ENCODE measurements around the gene ENTPD7.
A peak's percentile ranks its signal among the peaks of the same experiment; 100 is the strongest.

ENTPD7 gene

DNA sequence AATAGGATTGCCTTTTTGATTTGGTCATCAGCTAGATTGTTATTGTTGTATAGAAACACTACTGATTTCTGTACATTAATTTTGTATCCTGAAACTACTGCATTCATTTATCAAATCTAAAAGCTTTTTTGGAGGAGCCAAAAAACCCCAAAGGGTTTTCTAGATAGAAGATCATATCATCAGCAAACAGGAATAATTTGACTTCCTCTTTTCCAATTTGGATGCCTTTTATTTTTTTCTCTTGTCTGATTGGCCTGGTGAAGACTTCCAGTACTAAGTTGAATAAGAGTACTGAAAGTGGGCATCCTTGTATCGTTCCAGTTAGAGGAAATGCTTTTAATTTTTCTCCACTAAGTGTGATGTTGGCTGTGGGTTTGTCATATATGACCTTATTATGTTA is 10.6 kb upstream of the ENTPD7 start:
- no peak for DNase-seq (ENCODE audit: low read depth in 3 of 3)

DNA sequence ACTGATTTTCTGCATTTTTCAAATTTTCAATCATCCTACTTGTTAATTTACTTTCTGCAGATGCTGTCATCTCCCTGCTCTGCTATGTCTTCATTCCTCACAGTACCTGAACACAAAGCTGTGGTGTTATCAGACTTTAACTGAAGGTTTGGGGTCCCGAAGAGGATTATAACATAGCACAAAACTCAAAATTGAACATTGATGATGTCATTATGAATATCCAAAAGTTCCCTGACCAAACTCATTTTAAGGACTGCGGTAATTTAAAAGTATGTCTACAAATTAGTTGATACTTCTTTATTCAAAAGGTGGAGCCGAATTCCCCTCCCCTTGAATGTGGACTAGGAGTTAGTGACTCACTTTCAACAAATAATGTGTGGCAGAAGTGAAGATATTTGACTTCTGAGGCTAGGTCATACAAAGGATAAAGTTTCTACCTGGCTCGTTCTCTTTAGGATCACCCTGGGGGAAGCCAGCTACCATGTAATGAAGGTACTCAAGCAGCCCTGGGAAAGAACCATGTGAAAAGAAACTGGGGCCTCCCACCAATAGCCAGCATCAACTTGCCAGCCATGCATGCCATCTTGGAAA is 6.4 kb upstream of the ENTPD7 start:
- no peak for DNase-seq (ENCODE audit: low read depth in 3 of 3)

DNA sequence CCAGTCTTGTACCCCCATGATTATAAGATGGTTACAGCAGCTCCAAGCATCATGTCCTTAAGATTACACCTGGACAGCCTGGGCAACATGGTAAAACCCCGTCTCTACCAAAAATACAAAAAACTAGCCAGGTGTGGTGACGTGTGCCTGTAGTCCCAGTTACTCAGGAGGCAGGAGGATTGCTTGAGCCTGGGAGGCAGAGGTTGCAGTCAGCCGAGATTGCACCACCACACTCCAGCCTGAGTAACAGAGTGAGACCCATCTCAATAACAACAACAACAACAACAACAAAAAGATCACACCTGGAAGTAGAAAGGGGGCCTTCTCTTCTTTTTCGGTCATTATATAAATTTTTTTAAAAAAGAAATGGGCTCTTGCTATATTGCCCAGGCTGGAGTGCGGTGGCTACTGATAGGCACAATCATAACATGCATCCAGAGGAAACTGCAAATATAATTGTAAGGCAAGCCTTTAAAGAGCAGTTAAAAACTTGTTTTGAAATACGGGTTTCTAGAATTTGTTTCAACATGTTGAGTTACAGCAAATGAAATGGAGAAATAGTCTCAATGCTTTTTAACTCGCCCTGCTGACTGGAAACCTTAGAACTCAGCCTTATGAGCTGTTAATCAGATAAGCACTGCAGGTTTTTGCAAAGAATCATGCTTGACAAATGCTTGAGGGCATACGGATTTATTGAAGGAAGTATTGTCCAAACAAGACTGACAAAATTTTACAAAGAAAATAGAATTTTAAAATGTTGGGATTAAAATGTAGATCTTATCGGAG is 4.7 kb upstream of the ENTPD7 start:
- no peak for DNase-seq (ENCODE audit: low read depth in 3 of 3)

DNA sequence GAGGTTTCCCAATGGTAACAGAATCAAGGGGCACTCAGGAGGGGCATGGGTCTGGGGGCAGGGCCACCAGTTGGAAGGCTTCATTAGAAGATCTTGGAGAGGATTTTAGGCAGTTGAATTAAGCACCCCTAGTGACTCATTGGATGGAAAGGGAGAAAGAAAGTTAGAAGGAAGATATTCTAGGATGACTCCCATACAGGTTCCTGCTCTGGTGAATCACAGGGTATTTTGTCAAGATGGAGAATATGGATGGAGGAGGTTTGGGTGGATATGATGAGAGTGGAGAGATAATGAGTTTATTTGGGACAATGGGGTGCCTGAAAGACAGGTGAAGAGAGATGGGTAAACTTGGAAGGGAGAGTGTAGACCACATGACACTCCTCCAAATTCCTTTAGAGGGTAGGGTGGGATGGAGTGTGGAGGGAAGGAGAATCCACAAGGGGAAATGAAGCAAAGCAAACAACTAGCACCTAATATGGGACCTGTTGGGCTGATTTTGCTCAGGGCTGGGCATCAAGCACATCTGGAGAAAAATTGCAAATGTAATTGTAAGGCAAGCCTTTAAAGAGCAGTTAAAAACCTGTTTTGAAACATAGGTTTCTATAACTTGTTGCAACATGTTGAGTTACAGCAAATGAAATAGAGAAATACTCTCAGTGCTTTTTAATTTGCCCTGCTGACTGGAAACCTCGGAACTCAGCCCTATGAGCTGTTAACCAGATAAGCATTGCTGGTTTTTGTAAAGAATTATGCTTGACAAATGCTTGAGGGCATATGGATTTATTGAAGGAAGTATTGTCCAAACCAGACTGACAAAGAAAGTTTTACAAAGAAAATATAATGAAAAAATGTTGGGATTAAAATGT is 2.9 kb upstream of the ENTPD7 start:
- no peak for DNase-seq (ENCODE audit: low read depth in 3 of 3)

DNA sequence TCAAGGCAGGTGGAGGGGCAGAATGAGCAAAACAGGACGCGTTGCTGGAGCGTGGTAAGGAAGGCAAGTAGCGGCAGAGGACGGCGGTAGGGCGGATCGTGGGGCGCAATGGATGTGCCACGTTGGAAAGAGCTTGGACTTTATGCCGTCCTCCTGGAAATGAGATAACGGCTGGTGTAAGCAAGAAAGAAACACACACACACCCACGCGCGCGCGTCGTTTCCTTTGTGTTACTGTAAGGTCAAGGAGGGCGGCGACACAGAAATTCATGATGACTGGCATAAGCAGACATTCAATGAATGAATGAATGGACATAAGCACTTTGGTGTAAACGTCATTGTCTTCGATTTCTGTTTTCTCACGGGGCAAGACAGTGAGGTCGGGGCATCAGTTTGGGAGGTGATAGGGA is 683 bp upstream of the ENTPD7 start:
- DNase-seq (ENCODE audit: low read depth in 3 of 3), result peak; percentile 39 to 60 (median 43)

DNA sequence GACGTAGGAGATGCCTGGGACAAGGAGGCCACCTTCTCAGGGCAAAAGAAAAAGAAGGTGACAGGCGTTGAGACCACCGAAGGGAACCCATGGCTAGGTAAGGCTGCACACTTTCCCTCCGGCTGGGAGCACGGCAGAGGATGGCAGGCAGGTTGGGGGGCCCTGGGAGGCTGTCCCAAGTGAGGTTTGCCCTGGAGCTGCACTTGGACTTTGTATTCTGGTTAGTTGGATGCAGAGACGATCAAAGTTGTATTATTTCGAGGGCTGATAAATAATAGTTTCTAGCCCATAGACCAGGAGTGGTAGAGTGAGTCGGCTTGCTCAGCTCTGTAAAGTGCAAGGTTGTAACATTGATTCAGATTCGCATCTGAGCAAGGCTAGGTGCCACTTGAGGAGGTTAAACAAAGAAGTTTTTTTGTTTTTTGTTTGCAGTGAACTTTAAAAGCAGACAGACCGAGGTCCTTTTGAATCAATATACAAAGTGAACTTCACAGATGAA is 608 bp downstream of the ENTPD7 start:
- DNase-seq (ENCODE audit: low read depth in 3 of 3), result peak in 1 of 3 donors; percentile 2

DNA sequence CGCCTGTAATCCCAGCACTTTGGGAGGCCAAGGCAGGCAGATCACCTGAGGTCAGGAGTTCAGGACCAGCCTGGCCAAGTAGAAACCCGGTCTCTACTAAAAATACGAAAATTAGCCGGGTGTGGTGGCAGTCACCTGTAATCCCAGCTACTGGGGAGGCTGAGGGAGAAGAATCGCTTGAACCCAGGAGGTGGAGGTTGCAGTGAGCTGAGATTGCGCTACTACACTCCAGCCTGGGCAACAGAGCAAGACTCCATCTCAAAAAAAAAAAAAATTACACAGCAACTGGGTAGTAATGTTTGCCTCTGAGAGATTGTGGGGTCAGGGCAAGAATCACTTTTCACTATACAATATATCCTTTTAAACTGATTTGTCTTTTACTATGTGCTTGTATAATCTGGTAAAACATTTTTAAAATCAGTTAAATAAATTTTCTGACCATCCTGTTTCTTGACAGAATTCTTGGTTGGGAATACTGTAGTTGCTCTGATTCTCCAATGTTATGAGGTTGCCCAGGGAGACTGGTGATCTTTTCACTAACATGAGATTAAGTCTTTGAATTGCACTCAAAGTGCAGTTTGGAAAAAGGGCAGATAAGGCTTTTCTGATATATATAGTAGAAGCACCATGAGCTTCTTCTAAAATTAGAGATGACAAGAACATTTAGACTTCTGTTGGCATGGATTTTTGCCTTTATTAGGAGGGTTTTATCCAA is 1.5 kb downstream of the ENTPD7 start:
- DNase-seq (ENCODE audit: low read depth in 3 of 3), result no peak

DNA sequence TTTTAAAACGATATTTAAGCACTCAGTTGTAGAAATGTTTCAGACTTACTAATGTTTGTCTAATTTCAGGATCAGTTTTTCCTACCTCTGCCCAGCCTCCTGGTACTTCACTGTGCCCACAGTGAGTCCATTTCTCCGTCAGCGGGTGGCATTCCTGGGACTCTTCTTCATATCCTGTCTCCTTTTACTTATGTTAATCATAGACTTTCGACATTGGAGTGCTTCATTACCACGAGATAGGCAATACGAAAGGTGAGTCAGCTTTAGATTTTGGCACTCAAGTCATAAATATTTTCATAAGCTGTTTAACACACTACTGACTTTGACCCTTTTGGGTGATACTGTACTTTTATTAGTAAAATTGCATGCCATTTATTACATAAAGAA is 2.1 kb downstream of the ENTPD7 start:
- DNase-seq (ENCODE audit: low read depth in 3 of 3), result no peak

DNA sequence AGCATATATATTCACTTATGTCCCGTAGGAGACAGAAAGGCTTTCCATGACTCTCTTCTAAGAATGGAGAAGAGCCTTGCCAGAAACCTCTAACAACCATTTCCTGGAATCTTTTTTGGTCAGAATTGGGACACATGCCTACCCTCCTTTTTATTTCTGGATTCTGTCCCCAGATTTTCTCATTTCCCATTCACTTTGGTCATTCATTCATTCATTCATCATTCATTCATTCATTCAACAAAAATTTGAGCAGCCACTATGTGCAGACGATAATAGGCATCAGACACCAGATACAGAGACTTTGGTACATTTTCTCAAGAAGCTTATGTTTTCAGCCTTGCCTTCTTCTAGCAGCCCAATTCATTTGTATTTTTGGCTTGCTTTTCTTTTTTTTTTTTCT is 6.0 kb downstream of the ENTPD7 start:
- no peak for DNase-seq (ENCODE audit: low read depth in 3 of 3)

DNA sequence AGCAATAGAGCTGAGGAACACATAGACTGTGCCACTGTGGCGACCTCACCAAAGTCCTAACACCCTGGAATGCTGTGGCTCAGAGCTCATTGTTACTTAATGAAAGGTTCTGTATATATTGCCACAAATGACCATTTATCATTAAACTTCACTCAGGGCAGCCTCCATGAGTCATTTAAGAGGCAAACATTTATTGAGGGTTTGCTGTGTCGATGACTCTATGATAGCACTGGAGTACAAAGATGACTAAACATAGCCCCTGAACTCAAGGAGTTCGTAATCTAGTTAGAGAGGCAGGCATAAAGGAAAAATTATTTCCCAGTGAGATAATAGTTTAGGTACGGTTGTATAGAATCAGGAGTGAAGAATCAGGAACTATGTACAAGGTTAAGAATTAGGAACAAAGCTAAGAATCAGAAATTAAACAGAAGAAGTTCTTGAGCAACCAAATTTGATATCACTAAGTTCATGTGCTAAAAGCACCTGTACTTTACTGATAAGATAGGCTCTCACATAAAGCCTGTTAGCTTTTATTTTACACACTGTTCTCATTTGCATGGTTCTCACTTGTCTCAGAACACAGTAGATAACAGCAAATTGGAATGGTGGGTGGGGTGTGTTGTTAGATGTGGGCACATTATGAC is 7.9 kb downstream of the ENTPD7 start:
- no peak for DNase-seq (ENCODE audit: low read depth in 3 of 3)

DNA sequence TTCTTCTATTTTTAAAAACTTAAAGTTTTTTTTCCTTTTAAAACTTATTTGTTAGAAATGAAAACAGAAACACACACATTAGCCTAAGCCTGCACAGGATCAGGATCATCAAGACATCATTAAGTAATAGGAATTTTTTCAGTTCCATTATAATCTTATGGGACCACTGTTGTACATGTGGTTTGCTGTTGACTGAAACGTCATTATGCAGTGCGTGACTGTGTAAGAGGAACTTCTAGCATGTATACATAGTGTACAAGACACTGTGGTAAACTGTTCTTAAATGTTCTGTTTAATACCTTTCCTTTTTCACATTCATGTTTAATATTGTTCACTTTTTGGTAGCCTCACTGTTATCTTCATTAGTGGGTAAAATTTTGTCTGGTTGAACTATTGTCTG is 12.1 kb downstream of the ENTPD7 start:
- DNase-seq (ENCODE audit: low read depth in 3 of 3), result no peak

DNA sequence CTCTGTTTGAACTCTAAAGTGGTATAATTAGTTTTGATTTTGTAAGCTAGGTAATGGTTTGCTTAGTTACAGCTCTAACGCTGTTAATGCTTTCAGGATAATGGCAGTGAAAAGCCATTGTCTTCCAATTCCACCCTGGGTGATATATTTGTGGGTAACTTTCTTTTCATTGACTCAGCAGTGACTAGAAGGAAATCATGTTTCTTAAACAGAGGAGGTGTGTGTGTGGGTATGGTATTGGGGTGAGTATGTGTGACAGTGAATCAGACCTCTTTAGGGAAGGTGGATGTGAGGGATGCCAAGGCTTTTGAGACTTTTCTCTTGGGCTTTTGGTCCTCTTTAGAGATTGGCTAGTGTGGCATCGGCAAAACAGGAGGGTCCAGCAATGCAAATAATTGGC is 13.6 kb downstream of the ENTPD7 start:
- no peak for DNase-seq (ENCODE audit: low read depth in 3 of 3)

DNA sequence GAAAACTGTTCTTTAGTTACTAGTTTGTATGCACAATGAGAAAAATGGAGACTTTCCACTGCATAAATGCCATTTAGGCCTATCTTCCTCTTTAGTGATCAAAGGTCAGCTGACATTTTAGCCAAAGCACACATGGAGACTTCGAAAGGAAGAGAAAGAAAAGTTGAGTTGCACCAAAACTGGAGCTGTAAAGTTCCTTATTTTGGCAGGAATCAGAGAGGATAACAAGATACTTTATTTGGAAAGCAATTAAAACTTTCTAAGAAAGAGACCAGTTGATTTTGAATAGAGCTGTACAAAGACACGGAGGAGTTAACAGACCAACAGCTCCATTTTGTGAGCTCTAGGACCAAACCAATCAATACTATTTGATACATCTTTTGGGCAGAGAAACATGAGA is 14.2 kb downstream of the ENTPD7 start:
- no peak for DNase-seq (ENCODE audit: low read depth in 3 of 3)

DNA sequence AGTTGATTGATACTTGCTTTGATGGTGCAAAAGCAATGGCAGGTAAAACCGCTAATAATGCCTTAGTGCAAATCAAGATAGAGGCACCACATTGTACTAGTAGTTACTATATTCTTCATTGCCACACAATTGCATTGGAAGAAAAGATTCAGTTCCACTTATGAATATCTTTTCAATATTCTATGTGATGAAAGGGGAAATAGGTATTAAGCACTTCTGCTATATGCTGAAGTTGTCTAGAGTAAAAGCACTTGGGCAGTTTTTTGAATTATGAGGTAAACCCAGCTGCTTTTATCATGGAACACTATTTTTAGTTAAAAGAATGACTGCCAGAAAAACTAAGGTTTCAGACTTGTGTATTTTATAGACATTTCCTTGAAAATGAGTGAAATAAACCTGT is 15.5 kb downstream of the ENTPD7 start:
- no peak for DNase-seq (ENCODE audit: low read depth in 3 of 3)

DNA sequence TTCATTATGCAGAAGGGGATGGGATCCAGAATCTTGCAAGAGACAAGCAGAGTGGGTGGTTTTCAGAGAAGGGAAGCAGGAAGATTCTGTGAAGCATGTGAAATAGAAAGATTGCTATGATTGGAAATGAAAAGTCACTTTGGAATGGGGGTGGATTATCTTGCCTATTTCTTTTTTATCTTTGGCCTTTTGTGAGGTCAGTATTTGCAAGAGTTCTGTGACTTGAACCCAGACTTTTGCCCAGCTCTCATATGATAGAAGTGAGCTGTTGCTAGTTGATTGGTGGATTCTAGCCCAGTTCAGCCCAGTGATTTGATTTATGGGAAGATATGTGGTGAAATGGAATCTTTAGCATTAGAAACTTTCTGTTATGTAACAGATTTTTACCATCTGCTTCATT is 17.1 kb downstream of the ENTPD7 start:
- no peak for DNase-seq (ENCODE audit: low read depth in 3 of 3)

DNA sequence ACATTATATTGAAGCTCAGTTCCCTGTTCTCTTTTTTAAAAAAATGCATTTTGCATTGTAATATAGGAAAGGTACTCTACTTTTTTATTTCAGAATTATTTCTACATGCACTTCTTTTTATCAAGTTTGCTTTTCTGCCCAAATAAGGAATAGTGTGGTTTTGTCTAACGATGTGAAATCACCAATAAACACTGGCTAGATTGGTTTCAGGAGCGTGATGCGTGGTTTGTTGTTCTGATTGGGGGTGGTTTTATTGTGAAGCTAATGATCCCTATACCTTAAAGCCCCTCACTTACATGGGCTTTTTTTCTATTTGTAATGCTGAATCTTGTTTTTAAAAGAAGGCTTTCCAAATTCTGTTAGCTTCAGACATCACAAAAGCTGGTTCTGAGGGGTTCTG is 17.6 kb downstream of the ENTPD7 start:
- DNase-seq (ENCODE audit: low read depth in 3 of 3), result no peak

DNA sequence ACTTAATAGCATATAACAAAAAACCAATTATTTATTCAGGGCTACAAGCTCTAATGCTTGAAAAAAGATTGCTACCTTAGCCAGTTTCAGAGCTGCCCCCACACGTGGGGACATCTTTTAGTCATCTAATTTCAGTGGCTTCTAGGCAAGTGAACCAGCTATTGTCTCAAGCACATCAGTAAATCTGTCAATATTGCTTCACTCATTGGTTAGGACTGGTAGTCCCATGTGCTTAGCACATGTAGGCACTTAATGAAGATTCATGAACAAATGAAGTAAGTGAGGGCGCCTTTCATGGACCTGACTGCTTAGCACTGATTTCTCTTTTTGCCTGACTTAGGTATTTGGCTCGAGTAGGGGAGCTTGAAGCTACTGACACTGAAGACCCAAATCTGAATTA is 19.6 kb downstream of the ENTPD7 start:
- no peak for DNase-seq (ENCODE audit: low read depth in 3 of 3)

DNA sequence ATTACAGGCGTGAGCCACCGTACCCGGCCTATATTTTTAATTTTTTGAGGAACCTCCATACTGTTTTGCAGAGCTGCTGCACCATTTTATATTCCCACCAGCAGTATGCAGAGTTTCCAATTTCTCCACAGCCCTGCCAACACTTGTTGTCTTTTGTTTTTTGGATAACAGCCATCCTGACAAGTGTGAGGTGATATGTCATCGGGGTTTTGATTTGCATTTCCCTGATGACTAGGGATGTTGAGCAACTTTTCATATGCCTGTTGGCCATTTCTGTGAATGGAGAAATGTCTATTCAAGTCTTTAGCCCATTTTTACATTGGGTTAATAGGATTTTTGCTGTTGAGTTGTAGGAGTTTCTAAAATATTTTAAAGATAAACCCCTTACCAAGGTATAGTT is 22.2 kb downstream of the ENTPD7 start:
- no peak for DNase-seq (ENCODE audit: low read depth in 3 of 3)

DNA sequence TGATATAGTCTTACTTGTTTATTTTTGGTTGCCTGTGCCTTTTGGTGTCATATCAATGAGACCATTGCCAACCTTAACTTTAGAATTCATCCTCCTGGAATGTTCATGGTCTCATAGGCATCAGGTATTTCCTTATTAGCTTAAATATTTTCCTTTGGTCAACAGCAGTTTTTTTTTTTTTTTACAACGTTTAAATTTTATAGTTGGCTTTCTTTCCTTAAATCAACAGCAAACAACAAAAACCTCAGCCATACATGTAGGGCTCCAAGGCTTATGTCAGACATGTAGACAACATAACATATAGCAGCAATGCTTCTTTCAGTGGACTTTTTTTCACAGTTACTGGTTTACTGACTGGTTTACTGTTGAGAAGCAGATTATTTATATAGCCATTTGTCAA is 22.7 kb downstream of the ENTPD7 start:
- no peak for DNase-seq (ENCODE audit: low read depth in 3 of 3)

DNA sequence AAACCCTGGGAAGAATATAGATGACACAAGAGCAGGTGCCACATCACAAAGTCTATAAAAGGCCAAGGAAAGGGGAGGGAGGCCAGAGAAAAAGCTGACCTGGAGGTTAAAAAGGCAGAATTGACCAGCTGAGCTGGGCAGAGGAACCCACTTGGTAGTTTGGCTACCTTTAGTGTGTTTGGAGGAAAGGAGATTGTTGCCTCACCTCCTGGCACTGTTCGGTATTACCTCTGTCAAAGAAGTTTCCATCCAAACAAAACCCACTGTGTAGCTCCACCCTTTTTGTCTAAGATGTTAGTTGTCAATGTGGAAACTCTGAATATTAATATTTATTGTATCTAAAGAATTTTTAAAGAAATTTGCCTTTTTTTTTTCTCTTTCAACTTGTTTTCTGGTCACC is 23.4 kb downstream of the ENTPD7 start:
- no peak for DNase-seq (ENCODE audit: low read depth in 3 of 3)

DNA sequence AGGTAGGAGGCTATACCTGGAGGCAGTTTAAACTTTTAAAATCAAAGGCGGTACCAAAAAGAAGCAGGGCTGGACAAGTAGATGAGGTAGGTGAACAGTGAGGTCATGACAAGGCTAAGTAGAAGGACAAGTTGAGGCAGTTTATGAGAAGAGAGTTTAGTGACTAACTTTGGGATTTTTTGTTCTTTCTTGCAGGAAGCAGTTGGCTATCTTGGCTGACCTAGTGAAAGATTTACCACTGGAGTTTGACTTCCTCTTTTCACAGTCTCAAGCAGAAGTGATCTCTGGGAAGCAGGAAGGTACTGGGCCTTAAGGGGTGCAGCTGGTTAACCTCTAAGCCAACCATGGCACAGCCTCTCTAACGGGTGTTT is 26.3 kb downstream of the ENTPD7 start:
- DNase-seq (ENCODE audit: low read depth in 3 of 3), result no peak

DNA sequence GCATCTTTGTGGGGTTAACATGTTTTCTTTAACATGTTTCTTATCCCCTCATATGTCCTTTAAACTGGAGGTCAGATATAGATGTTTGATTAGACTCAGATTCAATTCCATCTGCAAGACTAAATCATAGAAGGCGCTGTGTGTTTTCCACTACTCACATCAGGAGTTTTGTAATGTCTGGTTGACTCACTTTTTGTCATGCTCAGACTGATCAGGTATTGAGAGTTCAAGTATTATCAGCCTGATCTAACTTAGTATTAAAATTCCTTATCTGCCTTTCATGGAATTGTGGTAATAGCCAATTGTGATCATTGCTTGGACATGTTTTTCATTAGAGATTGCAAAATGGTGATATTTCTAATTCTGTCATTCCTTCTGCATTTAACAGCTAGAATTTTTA is 30.2 kb downstream of the ENTPD7 start:
- no peak for DNase-seq (ENCODE audit: low read depth in 3 of 3)

Measured in stimulated activated CD4-positive, alpha-beta T cell treated with anti-CD3 and anti-CD28 coated beads, TNF-alpha, amount 100 ng/mL, for 48 hours (primary cell).